ENCODE data around the gene CHST15.

DNA sequence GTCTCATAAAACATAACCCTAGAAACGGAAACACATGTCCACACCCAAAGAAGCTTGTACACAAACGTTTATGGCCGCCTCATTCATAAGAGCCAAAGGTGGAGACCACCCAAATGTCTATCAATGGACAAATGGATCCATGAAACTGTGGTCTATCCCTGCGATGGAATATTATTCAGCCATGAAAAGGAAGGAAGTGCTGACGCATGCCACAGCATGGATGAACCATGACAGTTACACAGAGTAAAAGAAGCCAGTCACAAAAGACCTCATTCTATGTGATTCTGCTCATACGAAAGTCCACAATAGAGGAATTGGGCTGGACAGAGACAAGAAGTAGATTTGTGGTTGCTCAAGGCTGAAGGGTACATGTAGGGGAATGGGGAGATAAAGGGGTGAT, 10.8 kb downstream of the CHST15 start:
- TF ChIP-seq, protein P1, sequence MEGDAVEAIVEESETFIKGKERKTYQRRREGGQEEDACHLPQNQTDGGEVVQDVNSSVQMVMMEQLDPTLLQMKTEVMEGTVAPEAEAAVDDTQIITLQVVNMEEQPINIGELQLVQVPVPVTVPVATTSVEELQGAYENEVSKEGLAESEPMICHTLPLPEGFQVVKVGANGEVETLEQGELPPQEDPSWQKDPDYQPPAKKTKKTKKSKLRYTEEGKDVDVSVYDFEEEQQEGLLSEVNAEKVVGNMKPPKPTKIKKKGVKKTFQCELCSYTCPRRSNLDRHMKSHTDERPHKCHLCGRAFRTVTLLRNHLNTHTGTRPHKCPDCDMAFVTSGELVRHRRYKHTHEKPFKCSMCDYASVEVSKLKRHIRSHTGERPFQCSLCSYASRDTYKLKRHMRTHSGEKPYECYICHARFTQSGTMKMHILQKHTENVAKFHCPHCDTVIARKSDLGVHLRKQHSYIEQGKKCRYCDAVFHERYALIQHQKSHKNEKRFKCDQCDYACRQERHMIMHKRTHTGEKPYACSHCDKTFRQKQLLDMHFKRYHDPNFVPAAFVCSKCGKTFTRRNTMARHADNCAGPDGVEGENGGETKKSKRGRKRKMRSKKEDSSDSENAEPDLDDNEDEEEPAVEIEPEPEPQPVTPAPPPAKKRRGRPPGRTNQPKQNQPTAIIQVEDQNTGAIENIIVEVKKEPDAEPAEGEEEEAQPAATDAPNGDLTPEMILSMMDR (IDR thresholded peaks at IDR 0.05; ENCODE audit: low read depth, low read length, poor library complexity, severe bottlenecking) = no peak
- TF ChIP-seq EZH2phosphoT487 (IDR thresholded peaks at IDR 0.05; ENCODE audit: borderline replicate concordance, low read length) = no peak
